ENCODE results near the gene PCNX3.

GRCh38 chr11:65617990-65618751, 2.6 kb downstream of the PCNX3 start:
- no peak for TF ChIP-seq POLR2A (IDR thresholded peaks at IDR 0.05)
- no peak for TF ChIP-seq CTCF (IDR thresholded peaks at IDR 0.05)

All from Peyer's patch (tissue), 4 donors.